GM19372 (cell line): ENCODE results near the gene CNP.

Experiments
- ATAC-seq: cut with Tn5 transposase; IDR thresholded peaks from one replicate; pipeline ENCODE4 v1.9.1; 2021; ENCODE audit warnings: mild to moderate bottlenecking, low read depth, moderate library complexity; ENCODE audit not compliant: unreplicated experiment

The CNP gene

GRCh38 chr17:42026857-42027589 lies 60.4 kb downstream of the CNP start:
- ATAC-seq: no peak
